ENCODE measurements around the gene CASTOR2.
A peak's percentile ranks its signal among the peaks of the same experiment; 100 is the strongest.

CASTOR2 gene

DNA sequence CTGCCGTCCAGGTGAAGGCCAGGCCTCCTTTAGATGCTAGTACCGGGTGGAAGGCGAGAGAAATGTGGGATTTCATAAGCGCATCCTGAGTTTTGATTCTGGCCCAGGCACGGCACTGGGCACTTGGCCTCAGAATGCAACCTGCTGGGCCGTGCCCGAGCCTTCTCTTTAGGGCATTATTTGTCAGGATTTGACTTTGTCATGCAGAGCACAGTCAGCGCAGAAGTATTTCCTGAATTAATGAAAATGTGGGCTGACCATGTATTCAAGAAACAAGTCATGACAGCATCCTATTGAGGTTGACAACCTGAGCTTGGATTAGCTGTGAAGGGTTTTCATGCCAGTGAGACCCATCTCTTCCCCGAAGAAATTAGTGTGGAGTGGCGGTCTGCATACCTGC is 74.7 kb downstream of the CASTOR2 start:
- TF ChIP-seq, protein P1, sequence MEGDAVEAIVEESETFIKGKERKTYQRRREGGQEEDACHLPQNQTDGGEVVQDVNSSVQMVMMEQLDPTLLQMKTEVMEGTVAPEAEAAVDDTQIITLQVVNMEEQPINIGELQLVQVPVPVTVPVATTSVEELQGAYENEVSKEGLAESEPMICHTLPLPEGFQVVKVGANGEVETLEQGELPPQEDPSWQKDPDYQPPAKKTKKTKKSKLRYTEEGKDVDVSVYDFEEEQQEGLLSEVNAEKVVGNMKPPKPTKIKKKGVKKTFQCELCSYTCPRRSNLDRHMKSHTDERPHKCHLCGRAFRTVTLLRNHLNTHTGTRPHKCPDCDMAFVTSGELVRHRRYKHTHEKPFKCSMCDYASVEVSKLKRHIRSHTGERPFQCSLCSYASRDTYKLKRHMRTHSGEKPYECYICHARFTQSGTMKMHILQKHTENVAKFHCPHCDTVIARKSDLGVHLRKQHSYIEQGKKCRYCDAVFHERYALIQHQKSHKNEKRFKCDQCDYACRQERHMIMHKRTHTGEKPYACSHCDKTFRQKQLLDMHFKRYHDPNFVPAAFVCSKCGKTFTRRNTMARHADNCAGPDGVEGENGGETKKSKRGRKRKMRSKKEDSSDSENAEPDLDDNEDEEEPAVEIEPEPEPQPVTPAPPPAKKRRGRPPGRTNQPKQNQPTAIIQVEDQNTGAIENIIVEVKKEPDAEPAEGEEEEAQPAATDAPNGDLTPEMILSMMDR (IDR thresholded peaks at IDR 0.05; ENCODE audit: borderline replicate concordance, control extremely low read depth, extremely low read depth, insufficient read depth, missing control alignments) = no peak
- DNase-seq (ENCODE audit: low spot score) = no peak
- in situ Hi-C loops (cut with MboI; ENCODE audit: low sequenced_read_pairs, unreplicated experiment) = no loop called here

DNA sequence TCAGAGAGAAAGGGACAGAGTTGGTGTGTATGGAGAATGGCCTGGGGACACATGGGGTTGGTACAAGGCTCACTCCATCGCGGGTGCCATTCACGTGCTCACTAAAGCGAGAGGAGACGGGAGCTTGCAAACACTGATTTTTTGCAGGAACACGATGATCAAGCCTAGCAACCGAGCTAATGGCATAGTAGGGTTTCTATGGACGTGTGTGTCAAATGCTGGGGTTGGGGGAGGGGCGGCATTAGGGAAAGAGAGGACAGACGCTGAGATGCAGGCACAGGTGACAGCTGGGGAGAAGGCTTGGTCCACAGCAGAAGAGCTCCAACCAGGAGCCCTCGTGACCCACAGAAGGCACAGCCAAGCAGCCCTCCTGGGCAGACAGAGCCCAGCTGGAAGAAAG is 75.2 kb downstream of the CASTOR2 start:
- in situ Hi-C loops (cut with MboI; ENCODE audit: low sequenced_read_pairs, unreplicated experiment) = no loop called here
- DNase-seq (ENCODE audit: low spot score) = no peak

DNA sequence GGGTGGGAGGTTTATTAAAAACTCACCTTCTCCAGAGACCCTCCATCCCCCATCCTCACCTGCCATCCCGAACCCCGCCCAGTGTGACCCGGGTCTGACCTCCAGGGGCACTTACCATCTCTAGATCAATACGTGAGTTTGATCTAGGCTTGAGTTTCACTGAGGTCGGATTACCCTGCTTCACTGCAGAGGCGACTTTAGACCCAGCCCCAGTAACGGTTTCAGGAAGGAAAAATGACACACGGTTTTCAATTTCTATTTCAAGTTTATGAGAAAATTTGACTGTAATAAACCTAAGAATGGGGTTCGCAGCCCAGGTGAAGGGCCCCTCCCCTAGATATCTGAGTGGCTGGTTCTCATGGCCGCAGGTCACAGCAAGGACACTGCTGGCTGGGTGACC is 76.0 kb downstream of the CASTOR2 start:
- in situ Hi-C loops (cut with MboI; ENCODE audit: low sequenced_read_pairs, unreplicated experiment) = no loop called here
- DNase-seq (ENCODE audit: low spot score) = peak; percentile 68
- TF ChIP-seq, protein P1 (IDR thresholded peaks at IDR 0.05; ENCODE audit: borderline replicate concordance, control extremely low read depth, extremely low read depth, insufficient read depth, missing control alignments) = no peak

More for the DNA sequence above, 75.2 kb downstream of the CASTOR2 start:
- TF ChIP-seq, protein P1 (IDR thresholded peaks at IDR 0.05; ENCODE audit: borderline replicate concordance, control extremely low read depth, extremely low read depth, insufficient read depth, missing control alignments) = no peak

DNA sequence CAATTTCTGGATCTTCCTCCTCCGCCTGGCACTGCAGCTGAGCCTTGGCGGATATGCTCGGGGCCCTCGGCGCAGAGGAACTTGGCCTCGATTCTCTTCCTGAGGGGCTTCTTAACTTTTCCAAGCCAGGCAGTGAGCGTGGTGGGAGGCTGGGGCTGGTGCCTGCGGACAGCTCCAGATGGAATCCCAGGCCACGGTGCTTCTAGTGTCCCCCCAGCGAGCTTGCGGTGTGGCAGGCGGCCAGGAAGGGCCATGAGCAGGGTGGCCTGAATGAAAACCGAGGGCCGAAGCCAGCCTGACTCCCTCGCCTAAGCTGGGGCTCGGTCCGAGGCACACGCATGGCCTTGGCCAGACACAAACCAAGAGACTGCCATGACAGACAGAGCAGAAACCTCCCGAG is 77.8 kb downstream of the CASTOR2 start:
- no peak for DNase-seq (ENCODE audit: low spot score)
- TF ChIP-seq, protein P1 (IDR thresholded peaks at IDR 0.05; ENCODE audit: borderline replicate concordance, control extremely low read depth, extremely low read depth, insufficient read depth, missing control alignments) = no peak
- in situ Hi-C loops (cut with MboI; ENCODE audit: low sequenced_read_pairs, unreplicated experiment) = no loop called here

DNA sequence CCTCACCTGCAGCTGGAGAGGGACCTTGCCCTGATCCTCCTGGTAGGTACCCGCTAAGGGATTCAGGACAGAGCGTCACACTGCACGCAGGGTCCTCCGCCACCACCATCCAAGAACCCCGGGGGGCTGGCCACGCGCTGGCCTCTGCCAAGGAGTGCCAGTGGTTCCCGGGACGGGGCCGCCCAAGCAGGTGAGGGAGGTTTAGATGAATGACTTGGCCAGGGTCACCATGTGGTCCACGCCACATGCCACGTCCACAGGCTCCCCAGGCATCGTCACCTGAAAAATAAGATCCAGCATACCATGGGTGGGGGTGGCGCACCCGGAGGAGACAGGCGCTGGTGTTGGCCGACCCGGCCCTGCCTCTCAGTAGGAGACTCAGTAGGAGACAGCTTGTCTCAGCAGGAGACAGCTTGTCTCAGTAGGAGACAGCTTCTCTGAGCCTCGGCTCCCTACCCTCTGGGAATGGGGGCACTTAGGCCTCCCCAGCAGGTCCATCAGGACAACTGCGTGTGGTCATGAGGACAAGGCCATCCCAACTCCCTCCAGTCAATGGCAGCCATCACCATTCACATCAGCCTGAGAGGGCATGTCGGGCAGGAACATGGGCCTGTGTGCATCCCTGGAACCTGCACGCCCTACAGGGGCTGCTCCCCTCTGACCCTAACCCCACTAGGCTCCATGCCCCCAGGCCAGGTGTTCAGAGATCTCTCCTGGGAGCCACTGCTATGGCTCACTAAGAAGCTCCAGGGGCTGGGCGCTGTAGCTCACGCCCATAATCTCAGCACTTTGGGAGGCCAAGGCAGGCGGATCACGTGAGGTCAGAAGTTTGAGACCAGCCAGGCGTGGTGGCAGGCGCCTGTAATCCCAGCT is 78.6 kb downstream of the CASTOR2 start:
- in situ Hi-C loops (cut with MboI; ENCODE audit: low sequenced_read_pairs, unreplicated experiment) = no loop called here
- TF ChIP-seq, protein P1 (IDR thresholded peaks at IDR 0.05; ENCODE audit: borderline replicate concordance, control extremely low read depth, extremely low read depth, insufficient read depth, missing control alignments) = no peak
- DNase-seq (ENCODE audit: low spot score) = no peak

DNA sequence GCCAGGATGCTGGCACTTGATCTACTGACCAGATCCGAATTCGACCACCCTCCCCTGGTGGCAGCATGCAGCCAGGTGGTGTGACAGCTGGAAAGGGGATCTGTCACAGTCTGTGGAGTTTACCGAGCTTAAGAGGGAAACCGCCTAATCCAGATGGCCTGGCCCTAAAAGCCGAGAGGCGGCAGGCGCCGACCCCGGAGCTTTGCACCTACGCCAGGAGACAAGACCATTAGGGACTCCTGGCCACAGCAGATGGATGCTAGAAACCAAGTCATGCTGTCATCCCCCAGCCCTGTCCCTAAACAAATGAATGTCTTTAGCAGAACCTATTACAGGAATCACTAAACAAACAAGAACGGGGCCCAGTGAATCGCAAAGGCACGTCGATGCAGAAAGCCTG is 81.4 kb downstream of the CASTOR2 start:
- no peak for DNase-seq (ENCODE audit: low spot score)
- TF ChIP-seq, protein P1 (IDR thresholded peaks at IDR 0.05; ENCODE audit: borderline replicate concordance, control extremely low read depth, extremely low read depth, insufficient read depth, missing control alignments) = no peak
- in situ Hi-C loops (cut with MboI; ENCODE audit: low sequenced_read_pairs, unreplicated experiment) = no loop called here
